ENCODE measurements around the gene MMP1. TPM values are rescaled to one million over a fixed set of nuclear protein-coding genes. Genes with fewer than 3 reads are reported as not detected.

The MMP1 gene
- total RNA-seq, 1 experiment from 2014 or later: not detected

DNA sequence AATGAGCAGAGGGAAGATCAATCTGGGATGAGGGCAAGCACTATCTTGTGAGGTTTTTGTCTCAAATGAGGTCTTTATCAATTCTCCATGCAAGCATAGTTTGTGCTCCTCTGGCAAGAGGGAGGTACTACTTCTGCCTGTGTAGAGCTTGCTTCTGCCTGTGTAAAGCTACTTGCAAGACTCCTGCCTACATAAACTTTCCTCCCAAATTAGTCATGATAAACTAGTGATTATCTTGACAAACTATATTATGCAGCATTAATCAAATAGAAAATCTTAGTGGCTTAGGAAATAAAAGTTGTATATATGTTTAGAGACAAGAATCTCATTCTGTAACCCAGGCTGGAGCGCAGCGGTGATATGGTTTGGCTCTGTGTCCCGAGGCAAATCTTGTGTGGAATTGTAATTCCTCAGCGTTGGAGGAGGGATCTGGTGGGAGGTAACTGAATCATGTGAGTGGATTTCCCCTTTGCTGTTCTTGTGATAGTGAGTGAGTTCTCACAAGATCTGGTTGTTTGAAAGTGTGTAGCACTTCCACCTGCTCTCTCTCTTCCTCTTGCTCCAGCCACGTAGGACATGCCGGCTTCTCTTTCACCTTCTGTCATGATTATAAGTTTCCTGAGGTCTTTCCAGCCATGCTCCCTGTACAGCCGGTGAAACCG is 9.5 kb downstream of the MMP1 start:
- no peak overlapping the region for H3K56ac ChIP-seq (ENCODE audit: insufficient read length, low read depth, low read length)
- no peak overlapping the region for H3K4ac ChIP-seq (ENCODE audit: low read depth, low read length)
- H3K4me2 ChIP-seq (ENCODE audit: insufficient read depth, insufficient read length, low read length): no peak overlapping the region
- Mint-ChIP-seq H3K36me3 (ENCODE audit: insufficient read depth in 1 of 3, low read depth in 3 of 3) (no peaks in the 10 kb centered on the region; a peak in 1 of 7 replicates), H3K27ac (no peak overlapping the region), H3K4me1 (no peaks in the 10 kb centered on the region), H3K9me3 (no peaks in the 10 kb centered on the region), H3K4me3 (no peak overlapping the region), H3K27me3 (ENCODE audit: low read depth) (no peaks in the 10 kb centered on the region)
- TF ChIP-seq, protein P1, sequence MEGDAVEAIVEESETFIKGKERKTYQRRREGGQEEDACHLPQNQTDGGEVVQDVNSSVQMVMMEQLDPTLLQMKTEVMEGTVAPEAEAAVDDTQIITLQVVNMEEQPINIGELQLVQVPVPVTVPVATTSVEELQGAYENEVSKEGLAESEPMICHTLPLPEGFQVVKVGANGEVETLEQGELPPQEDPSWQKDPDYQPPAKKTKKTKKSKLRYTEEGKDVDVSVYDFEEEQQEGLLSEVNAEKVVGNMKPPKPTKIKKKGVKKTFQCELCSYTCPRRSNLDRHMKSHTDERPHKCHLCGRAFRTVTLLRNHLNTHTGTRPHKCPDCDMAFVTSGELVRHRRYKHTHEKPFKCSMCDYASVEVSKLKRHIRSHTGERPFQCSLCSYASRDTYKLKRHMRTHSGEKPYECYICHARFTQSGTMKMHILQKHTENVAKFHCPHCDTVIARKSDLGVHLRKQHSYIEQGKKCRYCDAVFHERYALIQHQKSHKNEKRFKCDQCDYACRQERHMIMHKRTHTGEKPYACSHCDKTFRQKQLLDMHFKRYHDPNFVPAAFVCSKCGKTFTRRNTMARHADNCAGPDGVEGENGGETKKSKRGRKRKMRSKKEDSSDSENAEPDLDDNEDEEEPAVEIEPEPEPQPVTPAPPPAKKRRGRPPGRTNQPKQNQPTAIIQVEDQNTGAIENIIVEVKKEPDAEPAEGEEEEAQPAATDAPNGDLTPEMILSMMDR (conservative IDR thresholded peaks at IDR 0.05): no peak
- no peak overlapping the region for H2AK5ac ChIP-seq (ENCODE audit: insufficient read length, low read length)
- H3K23ac ChIP-seq (ENCODE audit: insufficient read length, low read depth, low read length): no peak overlapping the region
- no peaks in the 10 kb centered on the region for H3K23me2 ChIP-seq (ENCODE audit: insufficient read length, low read depth, low read length, poor library complexity, severe bottlenecking)
- H2BK5ac ChIP-seq (ENCODE audit: insufficient read length, low read length): no peak overlapping the region
- H2BK15ac ChIP-seq (ENCODE audit: low read depth, low read length): no peak overlapping the region
- no peak overlapping the region for H3K14ac ChIP-seq (ENCODE audit: insufficient read depth, low read length)
- no peak overlapping the region for H4K5ac ChIP-seq (ENCODE audit: insufficient read length, low read depth, low read length)
- H3K4me1 ChIP-seq (ENCODE audit: insufficient read depth, low read length): no peaks in the 10 kb centered on the region
- H3K27me3 ChIP-seq (ENCODE audit: insufficient read depth, low read length): no peaks in the 10 kb centered on the region
- H2BK120ac ChIP-seq (ENCODE audit: low read depth, low read length, poor library complexity, severe bottlenecking): no peak overlapping the region
- no peaks in the 10 kb centered on the region for H3K79me2 ChIP-seq (ENCODE audit: insufficient read depth, low read length)
- H4K91ac ChIP-seq (ENCODE audit: insufficient read length, low read depth, low read length): no peak overlapping the region
- H4K8ac ChIP-seq (replicated peaks; ENCODE audit: insufficient read length, low read depth, low read length): no peak overlapping the region
- no peak overlapping the region for H3T11ph ChIP-seq (ENCODE audit: low read length)
- no peak overlapping the region for H3K27ac ChIP-seq (ENCODE audit: insufficient read length, low read depth, low read length)
- no peaks in the 10 kb centered on the region for H3K79me1 ChIP-seq (ENCODE audit: insufficient read depth, low read depth, low read length, poor library complexity, severe bottlenecking)
- no peak overlapping the region for H2BK20ac ChIP-seq (ENCODE audit: low read depth, low read length, poor library complexity, severe bottlenecking)
- no peaks in the 10 kb centered on the region for H3K9me3 ChIP-seq (ENCODE audit: control insufficient read depth, low read depth, low read length)
- H2BK12ac ChIP-seq (ENCODE audit: insufficient read length, low read depth, low read length): no peak overlapping the region
- no peak overlapping the region for H3K18ac ChIP-seq (ENCODE audit: insufficient read length, low read depth, low read length)
- no peak for DNase-seq
- no CpG with 5 or more reads among the region's 8 CpGs for WGBS (ENCODE audit: extremely low coverage, insufficient read length, low lambda C conversion rate)
- no peaks in the 10 kb centered on the region for H4K20me1 ChIP-seq (ENCODE audit: control insufficient read depth, insufficient read depth, insufficient read length)
- H2AFZ ChIP-seq (ENCODE audit: low read length): no peak overlapping the region
- H3K9ac ChIP-seq (ENCODE audit: extremely low read depth, insufficient read length, low read length): no peak overlapping the region
